Kidney (tissue), 14 donors: Measurements from ENCODE around the gene IL1RAPL2. TPM values are rescaled to one million over a fixed set of nuclear protein-coding genes. Genes with fewer than 3 reads are reported as not detected.

Experiments used
- DNase-seq, 5 donors: peaks; one replicate each; pipeline ENCODE4 v3.0.0-alpha.2; 2013 to 2020
- FAIRE-seq: peaks from 2 replicates; lab custom pipeline; 2012; peaks lifted over from hg19 to GRCh38; lab: Jason Lieb, UNC
- H3K27ac ChIP-seq, 2 donors: one replicate each; pipeline ENCODE4 v1.7.0; 2013; ENCODE audit warnings: low read depth in 2 of 2, low read length in 2 of 2, inconsistent platforms in 1 of 2
- H3K27me3 ChIP-seq: one replicate; pipeline ENCODE4 v1.7.1; 2013; ENCODE audit warnings: low read length, inconsistent platforms; ENCODE audit not compliant: control insufficient read depth, insufficient read depth
- H3K36me3 ChIP-seq, 3 donors: one replicate each; pipeline versions ENCODE4 v1.7.0 to v1.7.1; 2013; ENCODE audit warnings: low read length in 3 of 3, control low read depth in 1 of 3, inconsistent platforms in 1 of 3; ENCODE audit not compliant: insufficient read depth in 3 of 3, control insufficient read depth in 2 of 3
- H3K4me1 ChIP-seq, 3 donors: one replicate each; pipeline versions ENCODE4 v1.7.0 to v1.7.1; 2013; ENCODE audit warnings: low read length in 3 of 3, inconsistent platforms in 1 of 3, low read depth in 1 of 3; ENCODE audit not compliant: control insufficient read depth in 2 of 3, insufficient read depth in 2 of 3
- H3K4me3 ChIP-seq, 3 donors: one replicate each; pipeline versions ENCODE4 v1.7.0 to v1.8.1; 2013; ENCODE audit warnings: low read length in 3 of 3, control low read depth in 1 of 3, inconsistent platforms in 1 of 3
- H3K9ac ChIP-seq, 3 donors: one replicate each; pipeline versions ENCODE4 v1.7.0 to v1.7.1; 2013; ENCODE audit warnings: low read length in 3 of 3, control low read depth in 1 of 3, inconsistent platforms in 1 of 3
- H3K9me3 ChIP-seq, 3 donors: one replicate each; pipeline versions ENCODE4 v1.7.0 to v1.7.1; 2013; ENCODE audit warnings: low read length in 3 of 3, control low read depth in 1 of 3, inconsistent platforms in 1 of 3; ENCODE audit not compliant: control insufficient read depth in 2 of 3, insufficient read depth in 1 of 3
- intact Hi-C: fragments of 100-400 bp; cut with DNase I; formaldehyde crosslinking; loops from one replicate; pipeline ENCODE4 v1.11.1; 2022
- polyA plus RNA-seq: library from polyadenylated mRNA; stranded (reverse); fragments of 350-450 nt; fragmentation: Illumina TruSeq; extraction: RNeasy Lipid Tissue Mini Kit (QIAGEN cat#74804); gene quantifications from one replicate; pipeline ENCODE4 v1.2.3, GENCODE V29; 2014; ENCODE audit warnings: low read depth, low replicate concordance; ENCODE audit not compliant: insufficient read depth
- total RNA-seq: library from RNA; stranded (reverse); fragmentation: NEBNext Ultra II Directional; extraction: Animal tissue kit (Norgen Biotek cat#: 25700); gene quantifications from one replicate; pipeline ENCODE4 v1.2.1, GENCODE V29; 2021
- TF ChIP-seq, protein P1 (sequence below): IDR thresholded peaks from 3 replicates; pipeline ENCODE4 v1.5.1; 2012; ENCODE audit warnings: mild to moderate bottlenecking, moderate library complexity, borderline replicate concordance; ENCODE audit not compliant: insufficient read depth; ENCODE audit errors: extremely low read depth
- donor health status: control.
- donor health status: control.
- donor health status: control.
- donor health status: control.
- donor health status: control.
- donor health status: DM: yes; HTN: yes; CAD: no.
- donor health status: Normal renal cell carcinoma (clear cell type).

IL1RAPL2 gene
- total and polyA plus RNA-seq, 2 donors from 2014 or later: 0.13 to 0.25 TPM

DNA sequence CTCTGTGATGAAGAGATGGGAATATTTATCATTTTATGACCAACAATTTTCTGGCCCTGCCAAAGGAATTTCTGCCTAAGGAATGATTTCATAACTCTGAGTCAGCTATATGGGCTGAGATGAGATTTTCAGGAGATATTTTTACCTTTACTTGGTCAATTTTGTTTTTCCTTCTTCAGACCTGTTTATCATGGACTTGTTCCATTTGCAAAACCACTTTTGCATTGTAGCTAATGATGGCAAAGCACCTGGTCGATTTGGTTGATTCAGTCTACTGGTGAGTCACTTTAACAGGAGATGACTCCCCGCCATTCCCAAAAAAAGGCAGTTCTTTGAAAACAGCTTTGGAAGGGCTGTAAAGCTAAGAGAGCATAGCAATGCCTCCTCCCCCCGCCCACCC, 601.2 kb downstream of the IL1RAPL2 start:
- Histone ChIP-seq H3K4me1 (no peaks in the 10 kb centered on the region), H3K4me3 (no peak overlapping the region), H3K9ac (no peak overlapping the region), H3K9me3 (no peaks in the 10 kb centered on the region), H3K27me3 (no peaks in the 10 kb centered on the region), H3K27ac (no peak overlapping the region), H3K36me3 (no peaks in the 10 kb centered on the region)
- FAIRE-seq (no peak), DNase-seq (no peak)
- intact Hi-C loops: no loop called here
- TF ChIP-seq, protein P1, sequence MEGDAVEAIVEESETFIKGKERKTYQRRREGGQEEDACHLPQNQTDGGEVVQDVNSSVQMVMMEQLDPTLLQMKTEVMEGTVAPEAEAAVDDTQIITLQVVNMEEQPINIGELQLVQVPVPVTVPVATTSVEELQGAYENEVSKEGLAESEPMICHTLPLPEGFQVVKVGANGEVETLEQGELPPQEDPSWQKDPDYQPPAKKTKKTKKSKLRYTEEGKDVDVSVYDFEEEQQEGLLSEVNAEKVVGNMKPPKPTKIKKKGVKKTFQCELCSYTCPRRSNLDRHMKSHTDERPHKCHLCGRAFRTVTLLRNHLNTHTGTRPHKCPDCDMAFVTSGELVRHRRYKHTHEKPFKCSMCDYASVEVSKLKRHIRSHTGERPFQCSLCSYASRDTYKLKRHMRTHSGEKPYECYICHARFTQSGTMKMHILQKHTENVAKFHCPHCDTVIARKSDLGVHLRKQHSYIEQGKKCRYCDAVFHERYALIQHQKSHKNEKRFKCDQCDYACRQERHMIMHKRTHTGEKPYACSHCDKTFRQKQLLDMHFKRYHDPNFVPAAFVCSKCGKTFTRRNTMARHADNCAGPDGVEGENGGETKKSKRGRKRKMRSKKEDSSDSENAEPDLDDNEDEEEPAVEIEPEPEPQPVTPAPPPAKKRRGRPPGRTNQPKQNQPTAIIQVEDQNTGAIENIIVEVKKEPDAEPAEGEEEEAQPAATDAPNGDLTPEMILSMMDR: no peak

DNA sequence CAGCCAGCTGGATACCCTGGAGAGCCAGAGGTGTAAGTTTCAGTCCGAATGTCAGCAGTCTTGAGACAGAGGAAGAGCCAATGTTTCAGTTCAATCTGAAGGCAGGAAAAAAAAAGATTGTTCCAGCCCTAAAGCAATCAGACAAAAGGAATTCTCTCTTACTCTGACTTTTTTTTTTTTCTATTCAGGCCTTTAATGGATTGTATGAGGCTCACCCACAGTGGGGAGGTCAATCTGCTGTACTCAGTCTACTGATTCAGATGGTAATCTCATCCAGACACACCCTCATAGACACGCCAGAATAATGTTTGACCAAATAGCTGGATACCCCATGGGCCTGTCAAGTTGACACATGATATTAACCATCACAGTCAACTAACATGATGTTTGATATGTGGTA, 602.6 kb downstream of the IL1RAPL2 start:
- no peak for FAIRE-seq
- H3K9ac ChIP-seq: no peak overlapping the region
- H3K36me3 ChIP-seq: no peaks in the 10 kb centered on the region
- H3K9me3 ChIP-seq: no peaks in the 10 kb centered on the region
- no peaks in the 10 kb centered on the region for H3K27me3 ChIP-seq
- no peak overlapping the region for H3K4me3 ChIP-seq
- DNase-seq: no peak
- TF ChIP-seq, protein P1: no peak
- intact Hi-C loops: no loop called here
- no peak overlapping the region for H3K27ac ChIP-seq
- H3K4me1 ChIP-seq: no peaks in the 10 kb centered on the region

DNA sequence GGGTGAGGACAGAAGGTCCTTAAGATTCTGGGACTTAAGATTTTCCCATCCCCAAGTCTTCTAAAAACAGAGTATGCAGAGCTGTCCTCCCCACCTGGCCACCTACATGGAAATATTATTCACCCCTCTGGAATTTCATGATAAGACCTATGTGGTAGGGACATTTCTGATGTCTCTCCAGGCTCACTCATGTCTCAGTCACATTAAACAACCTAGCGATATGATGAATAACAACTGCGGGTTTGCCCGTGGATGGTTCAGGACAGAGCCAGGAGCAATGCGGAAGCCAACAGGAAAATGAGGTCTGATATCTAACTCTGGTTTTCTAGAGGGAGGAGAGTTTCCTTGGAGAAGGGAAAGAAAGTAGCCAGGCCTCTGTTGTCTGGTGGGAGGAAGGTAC, 607.1 kb downstream of the IL1RAPL2 start:
- Histone ChIP-seq H3K4me3 (no peak overlapping the region), H3K36me3 (no peaks in the 10 kb centered on the region), H3K27me3 (no peaks in the 10 kb centered on the region), H3K27ac (no peak overlapping the region), H3K4me1 (no peaks in the 10 kb centered on the region), H3K9me3 (no peaks in the 10 kb centered on the region), H3K9ac (no peak overlapping the region)
- FAIRE-seq (no peak), DNase-seq (no peak)
- TF ChIP-seq, protein P1: no peak
- intact Hi-C loops: no loop called here

DNA sequence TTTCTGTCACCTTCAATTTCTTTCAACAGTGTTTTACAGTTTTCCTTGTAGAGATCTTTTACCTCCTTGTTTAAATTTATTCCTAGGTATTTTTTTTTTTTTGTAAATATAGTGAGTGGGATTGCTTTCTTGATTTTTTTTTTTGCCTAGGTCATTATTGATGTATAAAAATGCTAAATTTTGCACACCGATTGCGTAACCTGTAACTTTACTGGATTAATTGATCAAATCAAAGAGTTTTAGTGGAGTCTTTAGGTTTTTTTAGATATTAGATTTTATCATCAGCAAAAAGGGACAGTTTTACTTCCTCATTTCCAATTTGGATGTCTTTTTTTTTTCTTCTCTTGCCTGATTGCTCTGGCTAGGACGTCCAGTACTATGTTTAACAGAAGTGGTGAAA, 613.6 kb downstream of the IL1RAPL2 start:
- no peaks in the 10 kb centered on the region for H3K27me3 ChIP-seq
- H3K36me3 ChIP-seq: no peaks in the 10 kb centered on the region
- TF ChIP-seq, protein P1: no peak
- intact Hi-C loops: no loop called here
- H3K4me1 ChIP-seq: no peaks in the 10 kb centered on the region
- FAIRE-seq: peak; percentile 53
- H3K4me3 ChIP-seq: no peak overlapping the region
- DNase-seq: no peak
- H3K9ac ChIP-seq: no peak overlapping the region
- no peak overlapping the region for H3K27ac ChIP-seq
- no peaks in the 10 kb centered on the region for H3K9me3 ChIP-seq
